SK-N-SH (cell line): ENCODE data around the gene DEPDC5. TPM values are rescaled to one million over a fixed set of nuclear protein-coding genes. Genes with fewer than 3 reads are reported as not detected.

ENCODE experiments used
- CTCF ChIA-PET: fragments of 300-600, 350-600 bp; formaldehyde crosslinking; extraction: SDS; loops from one replicate; lab custom pipeline; 2021; lab: Yijun Ruan, JAX
- POLR2A ChIA-PET: fragments of 350-600 bp; sonication (Branson Sonifier 250); formaldehyde crosslinking; extraction: SDS; loops from one replicate; lab custom pipeline; 2020; ENCODE audit warnings: antibody characterized with exemption, inconsistent platforms; lab: Yijun Ruan, JAX
- DNase-seq: peaks from one replicate; pipeline ENCODE4 v3.0.0; 2012
- H2AFZ ChIP-seq: fragments of 200-600 bp; sonication (generic); 2 replicates; pipeline ENCODE4 v1.8.1; 2016; ENCODE audit warnings: antibody characterized with exemption, mild to moderate bottlenecking, low read depth
- H3F3A ChIP-seq: fragments of 200-600 bp; sonication (generic); replicated peaks from 2 replicates; pipeline ENCODE3; 2016; ENCODE audit warnings: antibody characterized with exemption, mild to moderate bottlenecking; ENCODE audit not compliant: insufficient read depth
- H3K27ac ChIP-seq, 2 experiments: fragments of 200-500 bp in 1 of 2; fragments of 200-600 bp in 1 of 2; sonication (Bioruptor generic) in 1 of 2; sonication (generic), shearing (Covaris generic) in 1 of 2; 2 replicates each; pipeline versions ENCODE4 v1.5.1 to v1.6.1; 2014 to 2016; ENCODE audit warnings: low read depth in 2 of 2, inconsistent platforms in 1 of 2, low read length in 1 of 2, mild to moderate bottlenecking in 1 of 2, mixed read lengths in 1 of 2
- H3K27me3 ChIP-seq: fragments of 200-600 bp; sonication (generic), shearing (Covaris generic); 2 replicates; pipeline ENCODE4 v1.6.1; 2016; ENCODE audit warnings: mixed run types; ENCODE audit not compliant: insufficient read depth
- H3K36me3 ChIP-seq, 2 experiments: fragments of 200-500 bp in 1 of 2; fragments of 200-600 bp in 1 of 2; sonication (Bioruptor generic) in 1 of 2; sonication (generic) in 1 of 2; replicated peaks in 1 of 2; 2 replicates each; pipeline versions ENCODE3 to v1.5.1; 2014 to 2016; ENCODE audit warnings: low read length in 1 of 2, mild to moderate bottlenecking in 1 of 2; ENCODE audit not compliant: insufficient read depth in 2 of 2, control insufficient read depth in 1 of 2
- H3K4me1 ChIP-seq, 2 experiments: fragments of 200-500 bp in 1 of 2; fragments of 200-600 bp in 1 of 2; sonication (Bioruptor generic) in 1 of 2; sonication (generic), shearing (Covaris generic) in 1 of 2; 2 replicates each; pipeline versions ENCODE4 v1.5.1 to v1.6.1; 2014 to 2016; ENCODE audit warnings: low read depth in 1 of 2, low read length in 1 of 2, mixed run types in 1 of 2; ENCODE audit not compliant: insufficient read depth in 2 of 2, control insufficient read depth in 1 of 2
- H3K4me2 ChIP-seq: fragments of 200-600 bp; sonication (generic), shearing (Covaris generic); 2 replicates; pipeline ENCODE4 v1.6.1; 2017; ENCODE audit warnings: mixed run types
- H3K4me3 ChIP-seq, 2 experiments: fragments of 200-500 bp in 1 of 2; fragments of 200-600 bp in 1 of 2; sonication (Bioruptor generic) in 1 of 2; sonication (generic), shearing (Covaris generic) in 1 of 2; 2 replicates each; pipeline versions ENCODE4 v1.5.1 to v1.8.1; 2014 to 2016; ENCODE audit warnings: low read depth in 2 of 2, inconsistent platforms in 1 of 2, low read length in 1 of 2, mild to moderate bottlenecking in 1 of 2, mixed read lengths in 1 of 2, moderate library complexity in 1 of 2
- H3K79me2 ChIP-seq: fragments of 200-600 bp; sonication (generic); 2 replicates; pipeline ENCODE4 v1.8.1; 2017; ENCODE audit warnings: mild to moderate bottlenecking; ENCODE audit not compliant: insufficient read depth
- H3K9ac ChIP-seq: fragments of 200-600 bp; sonication (generic); 2 replicates; pipeline ENCODE4 v1.6.1; 2017; ENCODE audit warnings: mixed run types
- H3K9me2 ChIP-seq: fragments of 200-600 bp; sonication (generic); 2 replicates; pipeline ENCODE4 v1.6.1; 2017; ENCODE audit warnings: mixed run types
- H3K9me3 ChIP-seq: fragments of 200-600 bp; sonication (generic); 2 replicates; pipeline ENCODE4 v1.6.1; 2017; ENCODE audit warnings: mixed run types, mild to moderate bottlenecking, moderate library complexity
- H4K20me1 ChIP-seq: fragments of 200-600 bp; sonication (generic); 2 replicates; pipeline ENCODE4 v1.6.1; 2017; ENCODE audit warnings: mild to moderate bottlenecking, mixed run types; ENCODE audit not compliant: insufficient read depth
- CHD2 ChIP-seq: fragments of 150-350 bp; IDR thresholded peaks from 2 replicates; pipeline ENCODE4 v1.6.1; 2018; ENCODE audit warnings: low read length; ENCODE audit not compliant: partially characterized antibody
- EP300 ChIP-seq, 2 experiments: IDR thresholded peaks; 2 replicates each; pipeline versions ENCODE4 v1.4.0 to v1.6.1; 2012; ENCODE audit warnings: borderline replicate concordance in 1 of 2, low read depth in 1 of 2, low read length in 1 of 2
- FOXJ3 ChIP-seq: sonication (generic); formaldehyde crosslinking; IDR thresholded peaks from 2 replicates; pipeline ENCODE4 v1.5.1; 2020; ENCODE audit warnings: mild to moderate bottlenecking, missing genetic modification reagents
- GATA2 ChIP-seq: sonication (generic); formaldehyde crosslinking; IDR thresholded peaks from 2 replicates; pipeline ENCODE4 v1.5.0; 2020; ENCODE audit warnings: mild to moderate bottlenecking, missing genetic modification reagents
- IRF3 ChIP-seq: fragments of 150-350 bp; IDR thresholded peaks from 2 replicates; pipeline ENCODE4 v1.6.1; 2016; ENCODE audit warnings: mild to moderate bottlenecking, low read depth, low read length
- MAX ChIP-seq: IDR thresholded peaks from 2 replicates; pipeline ENCODE4 v1.4.0; 2012; ENCODE audit warnings: low read depth
- MEF2A ChIP-seq: IDR thresholded peaks from 2 replicates; pipeline ENCODE4 v1.4.0; 2012; ENCODE audit warnings: low read depth, borderline replicate concordance
- NFIC ChIP-seq: IDR thresholded peaks from 2 replicates; pipeline ENCODE4 v1.4.0; 2012; ENCODE audit warnings: borderline replicate concordance
- NRF1 ChIP-seq: IDR thresholded peaks from 2 replicates; pipeline ENCODE4 v1.6.1; 2012; ENCODE audit warnings: low read depth, mild to moderate bottlenecking, low read length
- POLR2AphosphoS5 ChIP-seq: IDR thresholded peaks from 2 replicates; pipeline ENCODE4 v1.6.1; 2012; ENCODE audit warnings: low read depth, low read length
- SIN3A ChIP-seq: IDR thresholded peaks from 2 replicates; pipeline ENCODE4 v1.6.1; 2012; ENCODE audit warnings: low read depth, mild to moderate bottlenecking, low read length, moderate library complexity, borderline replicate concordance
- TAF1 ChIP-seq: IDR thresholded peaks from 2 replicates; pipeline ENCODE4 v1.6.1; 2012; ENCODE audit warnings: low read depth, mild to moderate bottlenecking, low read length, moderate library complexity, borderline replicate concordance
- USF1 ChIP-seq: IDR thresholded peaks from 2 replicates; pipeline ENCODE4 v1.4.0; 2012; ENCODE audit warnings: low read depth, borderline replicate concordance
- YY1 ChIP-seq: IDR thresholded peaks from 2 replicates; pipeline ENCODE4 v1.4.0; 2012; ENCODE audit warnings: low read depth, mild to moderate bottlenecking
- ZBTB33 ChIP-seq: IDR thresholded peaks from 2 replicates; pipeline ENCODE4 v1.4.0; 2012; ENCODE audit warnings: low read depth, borderline replicate concordance
- WGBS: methylation state at CpG from one replicate; pipeline ENCODE4 v1.1.6; 2017; ENCODE audit warnings: low lambda C conversion rate; 5-methylcytosine and 5-hydroxymethylcytosine counted together
- polyA plus RNA-seq, 3 experiments: library from polyadenylated mRNA; depleted of rRNA; stranded (reverse); fragments of >200 nt; gene quantifications; 2 replicates each; pipeline ENCODE4 v1.2.3, GENCODE V29; 2012

The DEPDC5 gene
- polyA plus RNA-seq, 1 of the 3 experiments (the other 2 are of a cell fraction): 7.8 TPM

- WGBS: 48% methylated on average over 9 of the region's 15 CpGs
These were observed 189.6 kb downstream of the DEPDC5 start for GRCh38 chr22:31943206-31943977.

GRCh38 chr22:31943978-31944699, 190.3 kb downstream of the DEPDC5 start, which contains the start of gene YWHAH:
YWHAH (plus strand) TSS chr22:31944535; CDS start chr22:31944734, 199 bp downstream.
- no peaks in the 10 kb centered on the region for H3K9me2 ChIP-seq
- H3K9me3 ChIP-seq: no peaks in the 10 kb centered on the region
- CTCF ChIA-PET: interaction anchor here (1.1 to 3.7 kb wide), 5 partner anchors 15 to 279 kb away, joined by 3 to 15 read pairs (median 4); no protein-coding TSS in a partner anchor
- H3K27me3 ChIP-seq: no peaks in the 10 kb centered on the region
- WGBS: 2% methylated on average over 9 of the region's 86 CpGs
- H3K27ac ChIP-seq: peak within 1 kb of the TSS; percentile 80 to 96
- peaks cover 11 to 27% of the 10 kb centered on the region in 2 experiments for H3K36me3 ChIP-seq
- H3K4me2 ChIP-seq: peak within 1 kb of the TSS; percentile 97
- peak; percentile 99 for DNase-seq
- H3F3A ChIP-seq: peaks cover 10% of the 10 kb centered on the region
- H2AFZ ChIP-seq: peak within 1 kb of the TSS; percentile 79; the same call in 1 of the 2 replicates
- POLR2A ChIA-PET: interaction anchor here (1.5 kb wide), 1 partner anchor 16 kb away, joined by 3 read pairs; no protein-coding TSS in a partner anchor
- peak within 1 kb of the TSS; percentile 89 to 98 for H3K4me3 ChIP-seq
- H4K20me1 ChIP-seq: peaks cover 37% of the 10 kb centered on the region
- peak within 1 kb of the TSS; percentile 98 for H3K9ac ChIP-seq
- H3K79me2 ChIP-seq: peaks cover 46% of the 10 kb centered on the region
- peaks cover 0 to 22% of the 10 kb centered on the region in 2 experiments; a peak in 3 of 4 replicates for H3K4me1 ChIP-seq
- peak; percentile 94 for TF ChIP-seq MEF2A
- no peak for TF ChIP-seq GATA2 (CRISPR knock-in tag)
- TF ChIP-seq USF1: no peak
- no peak for TF ChIP-seq IRF3
- peak; percentile 6; the same call in 1 of the 2 replicates for TF ChIP-seq MAX
- peak in 1 of 2 experiments; percentile 41; a peak in 1 of 4 replicates for TF ChIP-seq EP300 (IDR thresholded peaks at IDR 0.05; ENCODE audit: borderline replicate concordance in 1 of 2, low read depth in 1 of 2, low read length in 1 of 2)
- TF ChIP-seq FOXJ3 (CRISPR knock-in tag): no peak
- TF ChIP-seq YY1: 0 out of 2 replicates have a peak, but pooled peaks have one; percentile 63
- no peak for TF ChIP-seq NFIC
- TF ChIP-seq ZBTB33: no peak
- peak; percentile 79 for TF ChIP-seq POLR2AphosphoS5
- TF ChIP-seq SIN3A: 0 out of 2 replicates have a peak, but pooled peaks have one; percentile 72
- TF ChIP-seq TAF1: peak; percentile 91
- TF ChIP-seq CHD2: peak; percentile 86
- peak; percentile 76 for TF ChIP-seq NRF1

More at GRCh38 chr22:31943206-31943977, 189.6 kb downstream of the DEPDC5 start:
- DNase-seq: no peak
- CTCF ChIA-PET: interaction anchor here (0.7 to 1.7 kb wide), 3 partner anchors 15 to 278 kb away, joined by 3 to 5 read pairs (median 4); no protein-coding TSS in a partner anchor
- H3K9me2 ChIP-seq: no peaks in the 10 kb centered on the region
- POLR2A ChIA-PET: no interaction called here
- H3K27ac ChIP-seq: peak overlapping the region; percentile 80 to 93
- peaks cover 0 to 22% of the 10 kb centered on the region in 2 experiments; a peak in 3 of 4 replicates for H3K4me1 ChIP-seq
- H4K20me1 ChIP-seq: peaks cover 31% of the 10 kb centered on the region
- H3K79me2 ChIP-seq: peaks cover 38% of the 10 kb centered on the region
- H2AFZ ChIP-seq: peak overlapping the region; percentile 79; the same call in 1 of the 2 replicates
- peaks cover 10% of the 10 kb centered on the region for H3F3A ChIP-seq
- H3K9me3 ChIP-seq: no peaks in the 10 kb centered on the region
- H3K9ac ChIP-seq: peak overlapping the region; percentile 64
- H3K27me3 ChIP-seq: no peaks in the 10 kb centered on the region
- H3K36me3 ChIP-seq: peaks cover 11 to 19% of the 10 kb centered on the region in 2 experiments
- H3K4me3 ChIP-seq: peak overlapping the region; percentile 51 to 64; a peak in 3 of 4 replicates
- TF ChIP-seq POLR2AphosphoS5 (0 out of 2 replicates have a peak, but pooled peaks have one; percentile 38), MEF2A (no peak)
- peak overlapping the region; percentile 80 for H3K4me2 ChIP-seq
